A673 (cell line): Measurements from ENCODE around the gene SLCO3A1. TPM values are rescaled to one million over a fixed set of nuclear protein-coding genes. Genes with fewer than 3 reads are reported as not detected.
A peak's percentile ranks its signal among the peaks of the same experiment; 100 is the strongest.
"Not testable (repeated sequence)": the region's sequence is repeated elsewhere in the genome, so short reads cannot be mapped to it uniquely, and the experiment has no call there.

Source experiments
- BruUV-seq: library from RNA; stranded (reverse); fragments of 400-500 nt; replicated peaks from 2 replicates; lab custom pipeline; 2021; lab: Mats Ljungman, UMichigan
- CTCF ChIA-PET: fragments of 300-600 bp; sonication (Branson Sonifier 250); formaldehyde crosslinking; loops from one replicate; lab custom pipeline; 2022; ENCODE audit warnings: antibody characterized with exemption; lab: Charles Lee
- POLR2A ChIA-PET: fragments of 300-600 bp; sonication (Branson Sonifier 250); formaldehyde crosslinking; loops from one replicate; lab custom pipeline; 2022; ENCODE audit warnings: antibody characterized with exemption; ENCODE audit not compliant: low non-redundant PET; lab: Charles Lee
- DNase-seq: peaks from one replicate; pipeline ENCODE4 v3.0.0-alpha.2; 2015; ENCODE audit warnings: low spot score
- H3K27ac ChIP-seq: fragments of 200-600 bp; sonication (generic); 2 replicates; pipeline ENCODE4 v1.5.1; 2016; ENCODE audit warnings: mixed run types, low read depth, mild to moderate bottlenecking, mixed read lengths, antibody characterized with exemption, low read length; ENCODE audit not compliant: poor library complexity, severe bottlenecking
- H3K27me3 ChIP-seq: fragments of 200-600 bp; sonication (generic); replicated peaks from 2 replicates; pipeline ENCODE4 v1.6.1; 2017; ENCODE audit warnings: mixed run types, low read depth, mild to moderate bottlenecking, mixed read lengths, antibody characterized with exemption, low read length; ENCODE audit not compliant: insufficient read depth, poor library complexity
- H3K36me3 ChIP-seq: fragments of 200-600 bp; sonication (generic); 2 replicates; pipeline ENCODE4 v1.6.1; 2016; ENCODE audit warnings: mixed run types, mild to moderate bottlenecking, mixed read lengths, antibody characterized with exemption, low read length; ENCODE audit not compliant: insufficient read depth, poor library complexity, severe bottlenecking
- H3K4me1 ChIP-seq: fragments of 200-600 bp; sonication (generic); 2 replicates; pipeline ENCODE4 v1.6.1; 2017; ENCODE audit warnings: mixed run types, mild to moderate bottlenecking, mixed read lengths, antibody characterized with exemption, low read length; ENCODE audit not compliant: insufficient read depth, poor library complexity, severe bottlenecking
- H3K4me3 ChIP-seq: fragments of 200-600 bp; sonication (generic); 2 replicates; pipeline ENCODE4 v1.5.1; 2016; ENCODE audit warnings: low read depth, mixed run types, mild to moderate bottlenecking, mixed read lengths, low read length; ENCODE audit not compliant: poor library complexity, severe bottlenecking
- H3K9me3 ChIP-seq: fragments of 200-600 bp; sonication (generic); 2 replicates; pipeline ENCODE4 v1.6.1; 2016; ENCODE audit warnings: mixed run types, low read depth, mild to moderate bottlenecking, mixed read lengths, antibody characterized with exemption, low read length; ENCODE audit not compliant: poor library complexity, severe bottlenecking
- CTCF ChIP-seq: fragments of 300-800, 200-600 bp; sonication (generic); conservative IDR thresholded peaks from 2 replicates; pipeline ENCODE4 v1.5.1; 2017; ENCODE audit warnings: low read depth, mild to moderate bottlenecking, antibody characterized with exemption, low read length, moderate library complexity, mixed read lengths
- EZH2 ChIP-seq: fragments of 200-600 bp; sonication (generic); IDR thresholded peaks from 2 replicates; pipeline ENCODE4 v1.6.1; 2017; ENCODE audit warnings: borderline replicate concordance, low read depth, mild to moderate bottlenecking, mixed read lengths, antibody characterized with exemption, low read length; ENCODE audit not compliant: poor library complexity, severe bottlenecking
- intact Hi-C: fragments of 100-400 bp; cut with micrococcal nuclease; formaldehyde crosslinking; loops from one replicate; pipeline ENCODE4 v1.10.0; 2022; ENCODE audit not compliant: unreplicated experiment
- total RNA-seq: library from RNA; stranded (reverse); gene quantifications from 2 replicates; pipeline ENCODE4 v1.2.3, GENCODE V29; 2021

SLCO3A1 gene
- total RNA-seq, 1 experiment from 2014 or later, result 16.6 TPM

DNA sequence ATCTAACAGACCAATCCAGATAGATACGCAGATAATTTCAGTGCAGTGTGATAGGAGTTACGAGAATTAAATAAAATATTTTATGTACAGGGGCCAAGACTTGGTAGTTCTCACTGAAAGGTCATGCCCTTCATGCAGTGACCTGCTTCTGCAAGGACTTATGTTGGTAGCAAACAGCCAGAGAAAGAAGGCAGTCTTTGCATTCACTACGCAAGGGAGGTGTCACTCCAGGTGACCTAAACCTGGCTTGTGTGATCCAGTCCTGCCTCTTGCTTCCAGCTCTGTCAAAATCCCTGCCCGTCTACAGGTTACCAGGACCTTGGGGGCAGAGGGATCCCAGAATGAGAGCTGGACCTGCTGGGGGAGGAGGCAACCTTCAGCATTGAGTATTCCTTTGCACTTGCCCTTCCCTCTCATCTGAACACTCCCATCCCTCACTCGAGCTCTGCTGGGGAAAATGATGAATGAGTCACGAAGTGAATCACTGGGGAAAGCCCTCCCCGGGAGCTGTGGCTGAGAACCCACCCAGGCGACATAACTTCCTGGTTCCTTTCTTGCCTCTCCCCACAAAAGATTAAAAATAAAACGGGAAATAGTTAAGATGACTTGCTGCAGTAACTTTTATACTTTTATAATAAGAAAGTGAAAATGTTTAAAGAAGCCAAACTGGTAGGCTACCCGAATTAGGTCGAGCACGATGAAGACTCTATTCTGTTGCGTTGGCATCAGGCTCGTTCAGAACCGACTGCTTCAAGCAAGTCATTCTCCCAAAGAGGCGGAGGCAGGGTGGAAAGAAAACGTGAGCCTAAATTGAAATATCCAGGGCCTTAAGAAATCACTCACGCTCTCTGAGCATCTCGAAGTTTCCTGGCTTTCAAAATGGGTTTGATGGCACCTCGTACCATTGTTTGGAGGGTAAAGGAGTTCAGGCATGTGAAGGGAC is 216.1 kb downstream of the SLCO3A1 start:
- ChIA-PET CTCF (interaction anchor here (1.1 kb wide), 1 partner anchor 9 kb away, joined by 3 read pairs; no protein-coding TSS in a partner anchor), POLR2A (no interaction called here)
- DNase-seq, result peak; percentile 61
- H3K27ac ChIP-seq, result no peak overlapping the region
- H3K4me1 ChIP-seq, result peaks cover 4% of the 10 kb centered on the region
- no peaks in the 10 kb centered on the region for H3K36me3 ChIP-seq
- intact Hi-C loops, result loop anchor here (10.0 kb wide), 1 partner anchor 95 kb away; no protein-coding TSS in a partner anchor
- no peak overlapping the region for H3K4me3 ChIP-seq
- H3K27me3 ChIP-seq, result no peaks in the 10 kb centered on the region
- TF ChIP-seq EZH2 (no peak), CTCF (no peak)
- no TSS peak for BruUV-seq
- H3K9me3 ChIP-seq, result no peaks in the 10 kb centered on the region

- BruUV-seq, DNase-seq, POLR2A ChIA-PET, H3K36me3 ChIP-seq, H3K27me3 ChIP-seq, H3K4me1 ChIP-seq, H3K27ac ChIP-seq, H3K9me3 ChIP-seq, H3K4me3 ChIP-seq: not testable (repeated sequence)
- CTCF ChIA-PET, result interaction anchor here (1.1 kb wide), 1 partner anchor 9 kb away, joined by 3 read pairs; no protein-coding TSS in a partner anchor
- intact Hi-C loops, result loop anchor here (10.0 kb wide), 1 partner anchor 95 kb away; no protein-coding TSS in a partner anchor
Measured at GRCh38 chr15:92070251-92070650, 216.7 kb downstream of the SLCO3A1 start.

DNA sequence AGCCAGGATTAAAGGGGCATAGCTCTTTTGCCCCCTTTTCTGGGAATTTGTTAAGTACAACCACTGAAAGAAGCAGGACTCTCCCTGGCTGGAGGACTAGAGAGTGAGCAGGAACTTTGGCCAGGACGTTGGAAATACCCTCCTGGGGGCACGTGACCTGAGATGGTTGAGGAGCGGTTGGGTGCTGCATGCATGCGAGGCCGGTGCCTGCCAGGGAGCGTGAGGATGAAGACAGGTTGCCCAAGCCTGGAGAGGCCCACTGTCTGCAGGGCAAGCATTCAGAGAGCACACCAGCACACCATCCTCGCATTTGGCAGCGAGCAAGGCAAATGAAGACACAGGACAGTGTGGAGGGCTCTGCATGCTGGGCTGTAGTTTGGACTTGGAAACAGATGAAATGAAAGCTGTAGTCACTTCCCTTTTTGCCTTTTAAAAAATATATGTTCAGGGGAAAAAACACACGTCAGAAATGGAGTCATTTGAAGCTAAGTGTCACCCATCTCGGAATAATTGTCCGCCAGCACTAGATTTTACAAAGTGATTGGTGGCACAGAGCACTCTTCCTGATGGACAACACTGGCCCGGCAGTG is 217.6 kb downstream of the SLCO3A1 start:
- no TSS peak for BruUV-seq
- ChIA-PET POLR2A (interaction anchor here (0.6 kb wide), 1 partner anchor 796 kb away, joined by 3 read pairs; no protein-coding TSS in a partner anchor), CTCF (interaction anchor here (0.7 kb wide), 1 partner anchor 26 kb away, joined by 3 read pairs; no protein-coding TSS in a partner anchor)
- Histone ChIP-seq H3K4me1 (peaks cover 7% of the 10 kb centered on the region), H3K36me3 (no peaks in the 10 kb centered on the region), H3K9me3 (no peaks in the 10 kb centered on the region), H3K27me3 (no peaks in the 10 kb centered on the region), H3K4me3 (no peak overlapping the region), H3K27ac (no peak overlapping the region)
- intact Hi-C loops, result loop anchor here (10.0 kb wide), 1 partner anchor 96 kb away; no protein-coding TSS in a partner anchor
- no peak for DNase-seq
- no peak for TF ChIP-seq EZH2
- no peak for TF ChIP-seq CTCF
